B cell (primary cell): Measurements from ENCODE around the gene EIPR1.

ENCODE experiments used
- EZH2 ChIP-seq: IDR thresholded peaks from 2 replicates; pipeline ENCODE4 v1.6.1; 2012; ENCODE audit warnings: borderline replicate concordance, low read depth, mild to moderate bottlenecking, moderate library complexity, low read length; ENCODE audit not compliant: insufficient read depth, poor library complexity, severe bottlenecking
- TF ChIP-seq, protein P1 (sequence below): fragments of 200-600 bp; IDR thresholded peaks from one replicate; pipeline ENCODE4 v1.8.0; 2022; ENCODE audit warnings: antibody characterized with exemption, mild to moderate bottlenecking

DNA sequence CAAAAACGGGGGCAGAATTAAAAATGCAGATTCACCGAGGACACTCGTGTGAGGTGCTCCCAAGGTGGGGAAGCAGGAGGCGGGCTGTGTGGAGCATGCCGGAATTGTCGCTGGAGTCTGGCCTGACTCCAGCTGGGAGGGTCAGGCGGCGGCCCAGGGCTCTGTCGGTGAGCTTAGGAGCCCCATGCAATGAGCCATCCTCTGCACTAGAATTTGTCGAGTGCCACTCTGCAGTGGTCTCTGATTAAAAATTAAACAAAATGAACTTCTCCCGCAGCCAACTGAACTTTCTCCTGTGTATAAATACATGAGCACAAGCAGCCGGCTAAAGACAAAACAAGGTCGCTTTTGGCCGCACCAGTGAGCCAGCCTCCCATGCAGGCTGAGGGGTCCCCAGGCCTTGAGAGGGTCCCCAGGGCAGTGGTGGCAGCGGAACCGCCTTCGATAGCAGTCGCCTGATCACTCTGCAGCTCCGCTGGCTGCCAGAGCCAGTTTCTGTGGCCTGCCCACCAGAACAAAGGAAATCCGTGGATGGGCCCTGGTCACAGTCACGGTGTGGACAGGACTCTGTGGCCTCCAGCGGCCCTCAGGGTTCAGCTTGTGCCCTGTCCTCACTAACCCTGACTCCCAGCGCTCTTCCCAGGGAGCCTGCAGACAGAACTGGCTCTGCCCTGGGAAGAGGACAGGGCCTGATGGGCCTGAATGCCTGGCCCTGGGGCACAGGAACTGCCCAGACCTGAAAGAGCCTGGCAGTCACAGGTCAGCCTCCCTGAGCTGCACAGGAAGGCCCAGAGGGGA lies 201.3 kb downstream of the EIPR1 start:
- no peak for TF ChIP-seq EZH2
- TF ChIP-seq, protein P1, sequence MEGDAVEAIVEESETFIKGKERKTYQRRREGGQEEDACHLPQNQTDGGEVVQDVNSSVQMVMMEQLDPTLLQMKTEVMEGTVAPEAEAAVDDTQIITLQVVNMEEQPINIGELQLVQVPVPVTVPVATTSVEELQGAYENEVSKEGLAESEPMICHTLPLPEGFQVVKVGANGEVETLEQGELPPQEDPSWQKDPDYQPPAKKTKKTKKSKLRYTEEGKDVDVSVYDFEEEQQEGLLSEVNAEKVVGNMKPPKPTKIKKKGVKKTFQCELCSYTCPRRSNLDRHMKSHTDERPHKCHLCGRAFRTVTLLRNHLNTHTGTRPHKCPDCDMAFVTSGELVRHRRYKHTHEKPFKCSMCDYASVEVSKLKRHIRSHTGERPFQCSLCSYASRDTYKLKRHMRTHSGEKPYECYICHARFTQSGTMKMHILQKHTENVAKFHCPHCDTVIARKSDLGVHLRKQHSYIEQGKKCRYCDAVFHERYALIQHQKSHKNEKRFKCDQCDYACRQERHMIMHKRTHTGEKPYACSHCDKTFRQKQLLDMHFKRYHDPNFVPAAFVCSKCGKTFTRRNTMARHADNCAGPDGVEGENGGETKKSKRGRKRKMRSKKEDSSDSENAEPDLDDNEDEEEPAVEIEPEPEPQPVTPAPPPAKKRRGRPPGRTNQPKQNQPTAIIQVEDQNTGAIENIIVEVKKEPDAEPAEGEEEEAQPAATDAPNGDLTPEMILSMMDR, result no peak
